ENCODE data around the gene GDPD3. TPM values are rescaled to one million over a fixed set of nuclear protein-coding genes. Genes with fewer than 3 reads are reported as not detected.

GDPD3 gene
- polyA plus RNA-seq, 3 donors from 2014 or later = not detected

DNA sequence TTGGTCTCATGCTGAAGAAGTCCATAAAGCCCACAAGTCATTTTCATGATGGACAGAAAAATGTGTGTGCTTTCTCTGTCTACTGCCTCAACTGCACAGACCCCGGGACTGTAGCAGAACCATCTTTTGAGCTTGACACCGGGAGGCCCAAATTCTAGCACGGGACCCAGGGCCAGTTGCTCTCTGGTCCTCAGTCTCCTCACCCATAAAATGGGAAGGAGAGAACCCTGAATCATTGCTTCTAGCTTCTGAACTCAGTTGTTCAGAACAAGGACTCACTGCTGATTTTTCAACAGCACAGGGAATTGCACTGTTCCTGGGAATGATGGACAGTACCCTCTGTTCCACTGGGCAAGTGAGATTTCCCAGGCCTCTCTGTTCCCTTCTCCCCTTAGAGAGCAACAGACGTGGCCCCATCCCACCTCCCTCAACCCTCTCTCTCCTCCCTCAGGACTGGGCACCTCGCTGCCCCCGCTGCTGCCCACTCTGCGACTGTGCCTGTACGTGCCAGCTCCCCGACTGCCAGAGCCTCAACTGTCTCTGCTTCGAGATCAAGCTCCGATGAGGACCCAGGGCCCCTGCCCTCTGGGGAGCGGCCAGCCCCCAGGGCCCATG lies 50.0 kb downstream of the GDPD3 start:
- H3K36me3 Mint-ChIP-seq = peaks cover 3 to 10% (median 7%) of the 10 kb centered on the region in 3 donors
- peak overlapping the region; percentile 95 to 100 (median 98) for H3K27ac Mint-ChIP-seq
- peaks cover 24 to 32% of the 10 kb centered on the region in 2 donors for H3K4me1 Mint-ChIP-seq
- peak overlapping the region; percentile 98 to 99 (median 99) for H3K4me3 Mint-ChIP-seq
- peaks cover 6 to 18% (median 13%) of the 10 kb centered on the region in 3 donors for H3K27me3 Mint-ChIP-seq (ENCODE audit: low read depth in 3 of 3)
- H3K9me3 Mint-ChIP-seq = no peaks in the 10 kb centered on the region
- no peak for DNase-seq

DNA sequence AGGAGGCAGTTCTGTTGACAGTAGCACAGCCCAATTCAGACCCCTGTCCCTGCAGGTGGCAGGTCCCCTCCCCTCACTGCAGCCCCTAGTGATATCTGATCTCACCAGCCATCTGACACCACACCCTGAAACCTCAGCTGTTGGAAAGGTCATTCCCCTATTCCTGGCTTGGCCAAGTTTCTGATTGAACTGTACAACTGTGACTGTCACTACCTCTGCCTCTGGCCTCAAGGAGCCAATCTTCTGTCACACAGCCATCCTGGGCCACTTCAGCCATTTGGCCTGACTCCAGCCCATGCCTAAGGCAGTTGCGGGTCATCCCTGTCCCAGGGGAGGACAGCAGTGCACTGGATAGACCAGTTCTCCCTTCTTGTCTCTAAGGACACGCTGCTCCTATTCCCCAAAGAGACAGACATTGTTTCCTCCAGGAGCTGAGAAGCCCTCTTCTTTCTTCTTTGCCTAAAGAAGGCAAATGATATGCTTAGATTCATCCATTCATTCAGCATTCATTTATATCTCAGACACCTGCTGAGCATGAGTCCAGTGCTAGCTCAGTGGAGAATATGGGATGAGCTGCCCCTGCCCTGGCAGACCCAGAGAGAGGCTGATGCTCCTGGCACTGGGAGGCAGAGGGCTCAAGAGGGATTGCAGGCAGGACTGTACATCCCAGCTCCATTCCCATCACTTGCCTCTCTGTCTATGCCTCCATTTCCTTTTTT lies 52.3 kb downstream of the GDPD3 start:
- peak overlapping the region in 1 of 6 donors; percentile 63 for H3K27ac Mint-ChIP-seq

DNA sequence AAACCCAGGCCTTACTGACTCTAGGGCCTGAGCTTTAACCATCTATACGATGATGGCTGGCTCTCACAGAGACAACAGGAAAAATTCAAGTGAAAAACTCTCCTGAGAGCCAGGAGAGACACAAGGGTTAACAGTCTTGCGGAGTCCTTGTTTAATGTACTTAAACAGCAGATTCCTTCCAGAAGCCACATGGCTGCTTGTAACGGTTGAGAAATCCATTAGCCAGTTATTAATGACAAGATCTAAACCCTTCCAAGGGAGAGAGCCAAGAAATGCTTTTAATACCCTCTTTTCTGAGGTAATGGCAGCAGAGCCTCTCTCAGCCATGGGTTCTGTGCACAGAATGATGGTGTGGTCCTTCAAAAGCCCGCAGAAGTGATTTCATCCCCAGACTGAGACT lies 53.0 kb downstream of the GDPD3 start:
- no peaks in the 10 kb centered on the region for H3K9me3 Mint-ChIP-seq
- peak overlapping the region in 1 of 6 donors; percentile 63 for H3K27ac Mint-ChIP-seq
- peaks cover 6 to 12% (median 10%) of the 10 kb centered on the region in 3 donors for H3K27me3 Mint-ChIP-seq (ENCODE audit: low read depth in 3 of 3)
- peaks cover 8 to 12% of the 10 kb centered on the region in 2 donors for H3K4me1 Mint-ChIP-seq
- no peak for DNase-seq
- H3K4me3 Mint-ChIP-seq = no peak overlapping the region
- H3K36me3 Mint-ChIP-seq = no peaks in the 10 kb centered on the region

More for the DNA sequence above, 52.3 kb downstream of the GDPD3 start:
- no peaks in the 10 kb centered on the region for H3K36me3 Mint-ChIP-seq
- no peaks in the 10 kb centered on the region for H3K9me3 Mint-ChIP-seq
- H3K4me3 Mint-ChIP-seq = no peak overlapping the region
- DNase-seq = no peak
- peaks cover 8 to 14% of the 10 kb centered on the region in 2 donors for H3K4me1 Mint-ChIP-seq
- H3K27me3 Mint-ChIP-seq (ENCODE audit: low read depth in 3 of 3) = peaks cover 6 to 16% (median 13%) of the 10 kb centered on the region in 3 donors

DNA sequence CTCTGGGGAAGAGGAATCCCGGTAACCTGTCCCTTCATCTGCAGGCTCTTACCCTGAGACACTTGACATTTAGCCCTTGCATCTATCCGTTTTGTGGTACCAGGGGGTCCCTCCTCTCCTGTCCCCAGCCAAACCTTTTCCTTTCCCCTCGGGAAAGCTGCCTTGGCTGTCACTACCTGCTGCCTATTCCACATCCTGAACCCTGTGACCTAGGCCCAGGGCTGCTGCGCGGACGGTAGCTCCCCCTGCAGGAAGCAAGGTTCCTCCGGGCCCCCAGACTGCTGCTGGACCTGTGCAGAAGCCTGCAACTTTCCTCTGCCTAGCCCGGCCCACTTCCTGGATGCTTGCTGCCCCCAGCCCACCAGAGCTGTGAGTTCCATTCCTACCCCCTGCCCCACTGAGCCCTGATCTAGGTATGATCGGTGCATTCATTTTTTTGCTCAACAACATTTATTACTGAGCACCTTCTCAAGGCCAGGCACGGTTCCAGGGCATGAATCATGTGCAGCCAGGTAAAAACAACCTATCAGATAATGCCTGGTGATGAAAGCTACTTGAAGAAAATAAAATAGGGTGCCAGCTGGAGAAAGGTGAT lies 58.3 kb downstream of the GDPD3 start:
- peak overlapping the region in 3 of 5 donors; percentile 6 to 64 (median 41) for H3K4me3 Mint-ChIP-seq
- peaks cover 0 to 14% of the 10 kb centered on the region in 2 donors for H3K4me1 Mint-ChIP-seq
- no peaks in the 10 kb centered on the region for H3K9me3 Mint-ChIP-seq
- no peak for DNase-seq
- no peak overlapping the region for H3K27ac Mint-ChIP-seq
- no peaks in the 10 kb centered on the region for H3K36me3 Mint-ChIP-seq
- peaks cover 4 to 31% (median 9%) of the 10 kb centered on the region in 3 donors for H3K27me3 Mint-ChIP-seq (ENCODE audit: low read depth in 3 of 3)

Other genes starting within 250 kb of the GDPD3 start
- not detected for gene SEZ6L2, start 214.0 kb downstream of the GDPD3 start, polyA plus RNA-seq
- not detected for gene ASPHD1, start 213.0 kb downstream of the GDPD3 start, polyA plus RNA-seq
- 10 to 100 TPM in 1 of 3 donors, 1 to 10 TPM in 2; 3.5 to 13.8 (median 9.2) TPM for gene KCTD13, start 187.3 kb downstream of the GDPD3 start, polyA plus RNA-seq
- 100 to 1,000 TPM; 157 to 243 (median 216) TPM for gene TMEM219, start 151.5 kb downstream of the GDPD3 start, polyA plus RNA-seq
- 10 to 100 TPM in 1 of 3 donors, 1 to 10 TPM in 2; 2.1 to 10.7 (median 3.0) TPM for gene TAOK2, start 139.7 kb downstream of the GDPD3 start, polyA plus RNA-seq
- gene HIRIP3, start 117.9 kb downstream of the GDPD3 start, polyA plus RNA-seq = 10 to 100 TPM; 14.1 to 23.5 (median 18.9) TPM
- 1 to 10 TPM; 7.4 to 7.9 (median 7.7) TPM for gene INO80E, start 117.3 kb downstream of the GDPD3 start, polyA plus RNA-seq
- not detected for gene DOC2A, start 102.5 kb downstream of the GDPD3 start, polyA plus RNA-seq
- not detected for gene C16orf92, start 90.3 kb downstream of the GDPD3 start, polyA plus RNA-seq
- not detected for gene TLCD3B, start 82.3 kb downstream of the GDPD3 start, polyA plus RNA-seq
- 1,000 to 10,000 TPM in 2 of 3 donors, 100 to 1,000 TPM in 1; 741 to 1,156 (median 1,018) TPM for gene ALDOA, start 47.8 kb downstream of the GDPD3 start, polyA plus RNA-seq
- gene PPP4C, start 37.5 kb downstream of the GDPD3 start, polyA plus RNA-seq = 100 to 1,000 TPM; 244 to 365 (median 317) TPM
- not detected for gene TBX6, start 21.6 kb downstream of the GDPD3 start, polyA plus RNA-seq
- 100 to 1,000 TPM; 248 to 354 (median 284) TPM for gene YPEL3, start 17.3 kb downstream of the GDPD3 start, polyA plus RNA-seq
- 1 to 10 TPM; 4.3 to 6.4 (median 5.8) TPM for gene MAPK3, start 9.7 kb upstream of the GDPD3 start, polyA plus RNA-seq
- gene CORO1A, start 70.1 kb upstream of the GDPD3 start, polyA plus RNA-seq = 1,000 to 10,000 TPM; 1,282 to 1,713 (median 1,680) TPM
- 100 to 1,000 TPM; 141 to 239 (median 203) TPM for gene BOLA2B, start 80.1 kb upstream of the GDPD3 start, polyA plus RNA-seq
- gene SLX1A, start 80.3 kb upstream of the GDPD3 start, polyA plus RNA-seq = 100 to 1,000 TPM in 1 of 3 donors, 10 to 100 TPM in 2; 91.2 to 113 (median 99.6) TPM
- gene SULT1A3, start 85.7 kb upstream of the GDPD3 start, polyA plus RNA-seq = 1 to 10 TPM; 1.4 to 3.1 (median 2.7) TPM
- gene NPIPB13, start 134.9 kb upstream of the GDPD3 start, polyA plus RNA-seq = under 1 TPM in 1 of 3 donors, not detected in 2; 0.43 TPM
- 10 to 100 TPM; 39.9 to 54.3 (median 42.9) TPM for gene CD2BP2, start 241.8 kb upstream of the GDPD3 start, polyA plus RNA-seq